ENCODE measurements around the gene DBH.

DNA sequence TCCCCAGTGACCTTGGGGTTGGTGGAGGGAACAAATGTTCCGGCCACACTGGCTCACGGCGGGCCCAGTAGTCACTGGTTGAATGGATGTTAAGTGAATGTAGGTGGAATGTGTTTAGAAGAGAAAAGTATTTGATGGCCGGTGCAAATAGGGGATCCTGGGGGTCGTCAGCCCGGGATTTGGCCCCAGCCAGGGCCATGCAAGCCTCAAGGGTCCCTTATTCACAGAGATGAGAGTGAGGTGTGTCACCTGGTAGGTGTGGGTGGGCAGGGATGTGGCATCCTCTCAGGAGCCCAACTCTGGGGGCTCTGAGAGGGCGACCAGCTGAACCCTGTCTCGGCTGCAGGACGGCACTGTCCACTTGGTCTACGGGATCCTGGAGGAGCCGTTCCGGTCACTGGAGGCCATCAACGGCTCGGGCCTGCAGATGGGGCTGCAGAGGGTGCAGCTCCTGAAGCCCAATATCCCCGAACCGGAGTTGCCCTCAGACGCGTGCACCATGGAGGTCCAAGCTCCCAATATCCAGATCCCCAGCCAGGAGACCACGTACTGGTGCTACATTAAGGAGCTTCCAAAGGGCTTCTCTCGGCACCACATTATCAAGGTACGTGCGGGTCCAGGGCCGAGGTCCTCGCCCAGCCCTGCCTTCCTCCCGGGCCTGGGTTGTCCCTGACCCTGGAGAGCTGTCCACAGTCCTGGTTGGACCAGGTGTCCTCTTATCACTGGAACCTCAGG is 5.9 kb downstream of the DBH start:
- TF ChIP-seq EZH2phosphoT487 (IDR thresholded peaks at IDR 0.05; ENCODE audit: borderline replicate concordance, low read depth, low read length) (no peak), CTCF (conservative IDR thresholded peaks at IDR 0.05; ENCODE audit: low read length) (no peak)
